SK-N-SH treated with all-trans-retinoic acid at 6 μM for 48 hours (cell line): Measurements from ENCODE around the gene FAM43A.

Experiments
- CSDC2 ChIP-seq: fragments of 250-450 bp; sonication (Bioruptor Pico); IDR thresholded peaks from 2 replicates; pipeline ENCODE4 v1.5.0; 2020; ENCODE audit warnings: mild to moderate bottlenecking, moderate library complexity
- OSR1 ChIP-seq: fragments of 250-450 bp; sonication (Bioruptor Pico); IDR thresholded peaks from 2 replicates; pipeline ENCODE4 v1.8.0; 2022; ENCODE audit warnings: moderate library complexity, mild to moderate bottlenecking, inconsistent platforms
- TSHZ2 ChIP-seq: fragments of 250-450 bp; sonication (Bioruptor Pico); IDR thresholded peaks from 2 replicates; pipeline ENCODE4 v1.5.0; 2020; ENCODE audit warnings: mild to moderate bottlenecking, moderate library complexity
- ZFP30 ChIP-seq: fragments of 450-650 bp; formaldehyde crosslinking; IDR thresholded peaks from 2 replicates; pipeline ENCODE4 v1.5.0; 2022; ENCODE audit warnings: mild to moderate bottlenecking, moderate library complexity
- ZNF565 ChIP-seq: fragments of 450-650 bp; formaldehyde crosslinking; conservative IDR thresholded peaks from 2 replicates; pipeline ENCODE4 v1.5.0; 2020; ENCODE audit warnings: low read depth, mild to moderate bottlenecking, moderate library complexity
- TF ChIP-seq, protein P1 (sequence below): fragments of 250-450 bp; sonication (Bioruptor Pico); IDR thresholded peaks from 2 replicates; pipeline ENCODE4 v1.5.1; 2021; ENCODE audit warnings: mild to moderate bottlenecking, moderate library complexity
- TF ChIP-seq, protein P2 (sequence below): fragments of 250-450 bp; sonication (Bioruptor Pico); IDR thresholded peaks from 2 replicates; pipeline ENCODE4 v1.8.0; 2020; ENCODE audit warnings: mild to moderate bottlenecking, moderate library complexity, borderline replicate concordance

- TF ChIP-seq CSDC2 (CRISPR knock-in tag) (no peak), TSHZ2 (no peak), ZFP30 (no peak), OSR1 (CRISPR knock-in tag) (no peak), ZNF565 (no peak)
- TF ChIP-seq, protein P1, sequence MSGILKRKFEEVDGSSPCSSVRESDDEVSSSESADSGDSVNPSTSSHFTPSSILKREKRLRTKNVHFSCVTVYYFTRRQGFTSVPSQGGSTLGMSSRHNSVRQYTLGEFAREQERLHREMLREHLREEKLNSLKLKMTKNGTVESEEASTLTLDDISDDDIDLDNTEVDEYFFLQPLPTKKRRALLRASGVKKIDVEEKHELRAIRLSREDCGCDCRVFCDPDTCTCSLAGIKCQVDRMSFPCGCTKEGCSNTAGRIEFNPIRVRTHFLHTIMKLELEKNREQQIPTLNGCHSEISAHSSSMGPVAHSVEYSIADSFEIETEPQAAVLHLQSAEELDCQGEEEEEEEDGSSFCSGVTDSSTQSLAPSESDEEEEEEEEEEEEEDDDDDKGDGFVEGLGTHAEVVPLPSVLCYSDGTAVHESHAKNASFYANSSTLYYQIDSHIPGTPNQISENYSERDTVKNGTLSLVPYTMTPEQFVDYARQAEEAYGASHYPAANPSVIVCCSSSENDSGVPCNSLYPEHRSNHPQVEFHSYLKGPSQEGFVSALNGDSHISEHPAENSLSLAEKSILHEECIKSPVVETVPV (CRISPR knock-in tag): no peak
- TF ChIP-seq, protein P2, sequence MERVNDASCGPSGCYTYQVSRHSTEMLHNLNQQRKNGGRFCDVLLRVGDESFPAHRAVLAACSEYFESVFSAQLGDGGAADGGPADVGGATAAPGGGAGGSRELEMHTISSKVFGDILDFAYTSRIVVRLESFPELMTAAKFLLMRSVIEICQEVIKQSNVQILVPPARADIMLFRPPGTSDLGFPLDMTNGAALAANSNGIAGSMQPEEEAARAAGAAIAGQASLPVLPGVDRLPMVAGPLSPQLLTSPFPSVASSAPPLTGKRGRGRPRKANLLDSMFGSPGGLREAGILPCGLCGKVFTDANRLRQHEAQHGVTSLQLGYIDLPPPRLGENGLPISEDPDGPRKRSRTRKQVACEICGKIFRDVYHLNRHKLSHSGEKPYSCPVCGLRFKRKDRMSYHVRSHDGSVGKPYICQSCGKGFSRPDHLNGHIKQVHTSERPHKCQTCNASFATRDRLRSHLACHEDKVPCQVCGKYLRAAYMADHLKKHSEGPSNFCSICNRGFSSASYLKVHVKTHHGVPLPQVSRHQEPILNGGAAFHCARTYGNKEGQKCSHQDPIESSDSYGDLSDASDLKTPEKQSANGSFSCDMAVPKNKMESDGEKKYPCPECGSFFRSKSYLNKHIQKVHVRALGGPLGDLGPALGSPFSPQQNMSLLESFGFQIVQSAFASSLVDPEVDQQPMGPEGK (CRISPR knock-in tag): no peak
These were observed 2.3 kb upstream of the FAM43A start for GRCh38 chr3:194683380-194683779.
